ENCODE results near the gene HSD17B8.

The HSD17B8 gene

GRCh38 chr6:33198853-33199436 lies 5.5 kb upstream of the HSD17B8 start:
- H3K27ac ChIP-seq (ENCODE audit: low read length), result no peak overlapping the region
- peaks cover 11% of the 10 kb centered on the region for H3K4me1 ChIP-seq (ENCODE audit: low read length)
- H3K9ac ChIP-seq (ENCODE audit: low read length), result peak overlapping the region; percentile 98; the same call in 1 of the 2 replicates
- no peaks in the 10 kb centered on the region for H3K9me3 ChIP-seq (ENCODE audit: insufficient read depth, low read length)
- peaks cover 30% of the 10 kb centered on the region for H3K36me3 ChIP-seq (replicated peaks; ENCODE audit: low read depth, low read length)
- peak overlapping the region; percentile 97 for H3K4me3 ChIP-seq (ENCODE audit: low read length)
- H3K4me2 ChIP-seq (ENCODE audit: low read length), result peak overlapping the region; percentile 93
- TF ChIP-seq EZH2phosphoT487 (IDR thresholded peaks at IDR 0.05; ENCODE audit: low read depth), result no peak
- TF ChIP-seq, protein P1, sequence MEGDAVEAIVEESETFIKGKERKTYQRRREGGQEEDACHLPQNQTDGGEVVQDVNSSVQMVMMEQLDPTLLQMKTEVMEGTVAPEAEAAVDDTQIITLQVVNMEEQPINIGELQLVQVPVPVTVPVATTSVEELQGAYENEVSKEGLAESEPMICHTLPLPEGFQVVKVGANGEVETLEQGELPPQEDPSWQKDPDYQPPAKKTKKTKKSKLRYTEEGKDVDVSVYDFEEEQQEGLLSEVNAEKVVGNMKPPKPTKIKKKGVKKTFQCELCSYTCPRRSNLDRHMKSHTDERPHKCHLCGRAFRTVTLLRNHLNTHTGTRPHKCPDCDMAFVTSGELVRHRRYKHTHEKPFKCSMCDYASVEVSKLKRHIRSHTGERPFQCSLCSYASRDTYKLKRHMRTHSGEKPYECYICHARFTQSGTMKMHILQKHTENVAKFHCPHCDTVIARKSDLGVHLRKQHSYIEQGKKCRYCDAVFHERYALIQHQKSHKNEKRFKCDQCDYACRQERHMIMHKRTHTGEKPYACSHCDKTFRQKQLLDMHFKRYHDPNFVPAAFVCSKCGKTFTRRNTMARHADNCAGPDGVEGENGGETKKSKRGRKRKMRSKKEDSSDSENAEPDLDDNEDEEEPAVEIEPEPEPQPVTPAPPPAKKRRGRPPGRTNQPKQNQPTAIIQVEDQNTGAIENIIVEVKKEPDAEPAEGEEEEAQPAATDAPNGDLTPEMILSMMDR (IDR thresholded peaks at IDR 0.05; ENCODE audit: low read depth, low read length), result no peak
- H4K20me1 ChIP-seq (ENCODE audit: insufficient read depth, low read length), result no peaks in the 10 kb centered on the region; the same call in 1 of the 2 replicates
- no peaks in the 10 kb centered on the region for H3K27me3 ChIP-seq (ENCODE audit: low read depth, low read length)
- no peak overlapping the region for H2AFZ ChIP-seq (ENCODE audit: low read depth, low read length)
- H3K79me2 ChIP-seq (ENCODE audit: low read length), result peaks cover 36% of the 10 kb centered on the region

DNA sequence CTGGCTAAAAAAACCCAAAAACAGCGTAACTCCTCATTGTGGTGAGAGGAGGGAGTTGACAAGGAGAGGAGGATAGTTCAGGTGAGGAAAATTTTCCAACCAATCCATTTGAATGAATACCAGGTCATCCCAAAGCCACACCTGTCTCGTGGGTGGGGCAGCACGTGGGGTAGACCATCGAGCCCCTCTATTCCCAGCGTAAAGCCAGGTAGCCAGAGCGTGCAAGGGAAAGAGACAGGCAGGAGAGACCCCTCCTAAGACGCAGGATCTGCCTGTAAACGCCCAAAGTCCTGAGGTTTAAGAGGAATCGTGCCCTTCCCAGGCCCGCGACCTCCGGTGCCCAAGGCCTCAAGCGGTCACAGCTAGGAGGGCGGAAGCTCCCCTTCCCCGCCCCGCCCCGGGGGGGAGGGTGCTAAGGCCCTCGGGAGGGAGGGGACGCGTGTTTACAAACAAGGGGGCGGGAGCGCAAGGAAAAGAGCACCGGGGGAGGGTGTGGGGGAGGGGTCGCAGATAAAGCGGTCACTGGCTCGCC lies 4.7 kb upstream of the HSD17B8 start:
- H3K4me3 ChIP-seq (ENCODE audit: low read length), result peak overlapping the region; percentile 97

GRCh38 chr6:33200219-33201146 lies 4.0 kb upstream of the HSD17B8 start, which contains the start of the genes RXRB and SLC39A7:
TSS of gene RXRB (minus strand) at chr6:33200665. CDS start at chr6:33200476, 189 bp downstream.
TSS of gene SLC39A7 (plus strand) at chr6:33200867. CDS start at chr6:33201246, 379 bp downstream.
- peaks cover 19% of the 10 kb centered on the region for H3K4me1 ChIP-seq (ENCODE audit: low read length)

More for the DNA sequence above, 4.7 kb upstream of the HSD17B8 start:
- H3K9ac ChIP-seq (ENCODE audit: low read length), result peak overlapping the region; percentile 98
- H3K36me3 ChIP-seq (replicated peaks; ENCODE audit: low read depth, low read length), result peaks cover 32% of the 10 kb centered on the region
- peaks cover 36% of the 10 kb centered on the region for H3K79me2 ChIP-seq (ENCODE audit: low read length)
- H2AFZ ChIP-seq (ENCODE audit: low read depth, low read length), result no peak overlapping the region
- H3K9me3 ChIP-seq (ENCODE audit: insufficient read depth, low read length), result no peaks in the 10 kb centered on the region
- TF ChIP-seq, protein P1 (IDR thresholded peaks at IDR 0.05; ENCODE audit: low read depth, low read length), result no peak
- TF ChIP-seq EZH2phosphoT487 (IDR thresholded peaks at IDR 0.05; ENCODE audit: low read depth), result no peak
- H3K27me3 ChIP-seq (ENCODE audit: low read depth, low read length), result no peaks in the 10 kb centered on the region
- peaks cover 15% of the 10 kb centered on the region for H3K4me1 ChIP-seq (ENCODE audit: low read length)
- no peaks in the 10 kb centered on the region; the same call in 1 of the 2 replicates for H4K20me1 ChIP-seq (ENCODE audit: insufficient read depth, low read length)
- H3K27ac ChIP-seq (ENCODE audit: low read length), result peak overlapping the region; percentile 84
- peak overlapping the region; percentile 93 for H3K4me2 ChIP-seq (ENCODE audit: low read length)

More at GRCh38 chr6:33200219-33201146, 4.0 kb upstream of the HSD17B8 start, which contains the start of the genes RXRB and SLC39A7:
- peak within 1 kb of the TSS; percentile 98 for H3K9ac ChIP-seq (ENCODE audit: low read length)
- no peaks in the 10 kb centered on the region for H3K27me3 ChIP-seq (ENCODE audit: low read depth, low read length)
- no peaks in the 10 kb centered on the region; the same call in 1 of the 2 replicates for H4K20me1 ChIP-seq (ENCODE audit: insufficient read depth, low read length)
- H3K36me3 ChIP-seq (replicated peaks; ENCODE audit: low read depth, low read length), result peaks cover 28% of the 10 kb centered on the region
- H3K79me2 ChIP-seq (ENCODE audit: low read length), result peaks cover 36% of the 10 kb centered on the region
- peak within 1 kb of the TSS; percentile 97 for H3K4me3 ChIP-seq (ENCODE audit: low read length)
- peak within 1 kb of the TSS; percentile 84 for H3K27ac ChIP-seq (ENCODE audit: low read length)
- no peaks in the 10 kb centered on the region for H3K9me3 ChIP-seq (ENCODE audit: insufficient read depth, low read length)
- peak within 1 kb of the TSS; percentile 100 for H3K4me2 ChIP-seq (ENCODE audit: low read length)
- peak within 1 kb of the TSS; percentile 76; the same call in 1 of the 2 replicates for H2AFZ ChIP-seq (ENCODE audit: low read depth, low read length)
- TF ChIP-seq, protein P1 (IDR thresholded peaks at IDR 0.05; ENCODE audit: low read depth, low read length), result no peak
- TF ChIP-seq EZH2phosphoT487 (IDR thresholded peaks at IDR 0.05; ENCODE audit: low read depth), result no peak
